WTC11 (cell line): Measurements from ENCODE around the gene WDPCP. TPM values are rescaled to one million over a fixed set of nuclear protein-coding genes. Genes with fewer than 3 reads are reported as not detected.
"Not testable (repeated sequence)": the region's sequence is repeated elsewhere in the genome, so short reads cannot be mapped to it uniquely, and the experiment has no call there.

Experiments used
- ATAC-seq: fragments of 200-7000 bp; cut with Tn5 transposase; 2 replicates; pipeline ENCODE4 v1.10.0; 2021; ENCODE audit warnings: mild to moderate bottlenecking, moderate library complexity
- CTCF ChIA-PET: fragments of 300-600 bp; sonication (Branson Sonifier 250); formaldehyde crosslinking; loops from one replicate; lab custom pipeline; 2021; ENCODE audit warnings: antibody characterized with exemption; lab: Charles Lee
- POLR2A ChIA-PET: fragments of 350-600 bp; sonication (Branson Sonifier 250); formaldehyde crosslinking; loops from one replicate; lab custom pipeline; 2021; ENCODE audit warnings: antibody characterized with exemption; lab: Charles Lee
- DNase-seq: peaks from one replicate; pipeline ENCODE4 v3.0.0; 2021; ENCODE audit warnings: low spot score
- H3K27ac Mint-ChIP-seq: 2 replicates; pipeline ENCODE4 v1.8.0; 2021; ENCODE audit warnings: mixed read lengths
- H3K27me3 Mint-ChIP-seq: 2 replicates; pipeline ENCODE4 v1.8.0; 2021; ENCODE audit warnings: low read depth, mild to moderate bottlenecking, moderate library complexity, mixed read lengths
- H3K36me3 Mint-ChIP-seq: 2 replicates; pipeline ENCODE4 v1.8.0; 2021; ENCODE audit warnings: mixed read lengths
- H3K4me1 Mint-ChIP-seq: 2 replicates; pipeline ENCODE4 v1.8.0; 2022; ENCODE audit warnings: mixed read lengths
- H3K4me3 Mint-ChIP-seq: 2 replicates; pipeline ENCODE4 v1.8.0; 2021; ENCODE audit warnings: mild to moderate bottlenecking, moderate library complexity, mixed read lengths
- H3K9me3 Mint-ChIP-seq: 2 replicates; pipeline ENCODE4 v1.8.0; 2021; ENCODE audit warnings: mixed read lengths
- HMGXB4 ChIP-seq: sonication (generic); formaldehyde crosslinking; IDR thresholded peaks from 2 replicates; pipeline ENCODE4 v1.8.1; 2023; ENCODE audit warnings: mild to moderate bottlenecking, moderate library complexity, missing genetic modification reagents
- JUN ChIP-seq: sonication (generic); formaldehyde crosslinking; IDR thresholded peaks from 2 replicates; pipeline ENCODE4 v1.8.0; 2023; ENCODE audit warnings: mild to moderate bottlenecking, missing genetic modification reagents
- KAT7 ChIP-seq: sonication (generic); formaldehyde crosslinking; IDR thresholded peaks from 2 replicates; pipeline ENCODE4 v1.8.1; 2023; ENCODE audit warnings: missing genetic modification reagents, mild to moderate bottlenecking, borderline replicate concordance
- NR2C2 ChIP-seq: sonication (generic); formaldehyde crosslinking; IDR thresholded peaks from 2 replicates; pipeline ENCODE4 v1.8.0; 2022; ENCODE audit warnings: mild to moderate bottlenecking, missing genetic modification reagents
- PRRX2 ChIP-seq: fragments of 250-450 bp; sonication (Bioruptor Pico); IDR thresholded peaks from 2 replicates; pipeline ENCODE4 v1.8.0; 2021; ENCODE audit warnings: mild to moderate bottlenecking
- RORB ChIP-seq: fragments of 250-450 bp; sonication (Bioruptor Pico); IDR thresholded peaks from 2 replicates; pipeline ENCODE4 v1.9.0; 2021; ENCODE audit warnings: mild to moderate bottlenecking
- SMAD4 ChIP-seq: sonication (generic); formaldehyde crosslinking; IDR thresholded peaks from 2 replicates; pipeline ENCODE4 v1.8.0; 2022; ENCODE audit warnings: mild to moderate bottlenecking, missing genetic modification reagents
- TCF7 ChIP-seq: sonication (generic); formaldehyde crosslinking; IDR thresholded peaks from 2 replicates; pipeline ENCODE4 v1.8.0; 2022; ENCODE audit warnings: mild to moderate bottlenecking, low read depth, missing genetic modification reagents, moderate library complexity
- TEAD1 ChIP-seq: sonication (generic); formaldehyde crosslinking; IDR thresholded peaks from 2 replicates; pipeline ENCODE4 v1.8.0; 2022; ENCODE audit warnings: mild to moderate bottlenecking, missing genetic modification reagents
- ZBTB21 ChIP-seq: sonication (generic); formaldehyde crosslinking; IDR thresholded peaks from 2 replicates; pipeline ENCODE4 v1.8.1; 2023; ENCODE audit warnings: mild to moderate bottlenecking, missing genetic modification reagents, borderline replicate concordance
- ZMAT4 ChIP-seq: fragments of 250-450 bp; sonication (Bioruptor Pico); IDR thresholded peaks from 2 replicates; pipeline ENCODE4 v1.9.0; 2021; ENCODE audit warnings: mild to moderate bottlenecking
- ZNF138 ChIP-seq: sonication (generic); formaldehyde crosslinking; conservative IDR thresholded peaks from 2 replicates; pipeline ENCODE4 v1.8.1; 2022; ENCODE audit warnings: mild to moderate bottlenecking, moderate library complexity, missing genetic modification reagents
- ZNF232 ChIP-seq: sonication (generic); formaldehyde crosslinking; IDR thresholded peaks from 2 replicates; pipeline ENCODE4 v1.8.0; 2022; ENCODE audit warnings: mild to moderate bottlenecking, missing genetic modification reagents
- ZNF317 ChIP-seq: sonication (generic); formaldehyde crosslinking; IDR thresholded peaks from 2 replicates; pipeline ENCODE4 v1.8.1; 2023; ENCODE audit warnings: low read depth, mild to moderate bottlenecking, moderate library complexity, missing genetic modification reagents, borderline replicate concordance
- ZSCAN18 ChIP-seq: fragments of 250-450 bp; sonication (Bioruptor Pico); IDR thresholded peaks from 2 replicates; pipeline ENCODE4 v2.1.2; 2022; ENCODE audit warnings: mild to moderate bottlenecking, moderate library complexity
- total RNA-seq: library from RNA; stranded (reverse); gene quantifications from 3 replicates; pipeline ENCODE4 v1.2.3, GENCODE V29; 2021
- TF ChIP-seq, protein P1 (sequence below): sonication (generic); formaldehyde crosslinking; IDR thresholded peaks from 2 replicates; pipeline ENCODE4 v1.8.1; 2023; ENCODE audit warnings: mild to moderate bottlenecking, missing genetic modification reagents, moderate library complexity

Gene WDPCP
- total RNA-seq, 1 experiment from 2014 or later, result 10.9 TPM

- TF ChIP-seq ZSCAN18 (CRISPR knock-in tag) (no peak), KAT7 (CRISPR knock-in tag) (no peak), SMAD4 (CRISPR knock-in tag) (no peak), PRRX2 (CRISPR knock-in tag) (no peak), ZMAT4 (CRISPR knock-in tag) (no peak), TCF7 (CRISPR knock-in tag) (no peak), TEAD1 (no peak), HMGXB4 (CRISPR knock-in tag) (no peak), ZNF138 (CRISPR knock-in tag) (no peak), ZBTB21 (CRISPR knock-in tag) (no peak), ZNF232 (CRISPR knock-in tag) (no peak), JUN (no peak)
- TF ChIP-seq, protein P1, sequence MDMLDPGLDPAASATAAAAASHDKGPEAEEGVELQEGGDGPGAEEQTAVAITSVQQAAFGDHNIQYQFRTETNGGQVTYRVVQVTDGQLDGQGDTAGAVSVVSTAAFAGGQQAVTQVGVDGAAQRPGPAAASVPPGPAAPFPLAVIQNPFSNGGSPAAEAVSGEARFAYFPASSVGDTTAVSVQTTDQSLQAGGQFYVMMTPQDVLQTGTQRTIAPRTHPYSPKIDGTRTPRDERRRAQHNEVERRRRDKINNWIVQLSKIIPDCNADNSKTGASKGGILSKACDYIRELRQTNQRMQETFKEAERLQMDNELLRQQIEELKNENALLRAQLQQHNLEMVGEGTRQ, result no peak
These were observed 184.5 kb downstream of the WDPCP start (continued) for GRCh38 chr2:63403820-63404219.

- CTCF ChIA-PET, DNase-seq, ATAC-seq, H3K27ac Mint-ChIP-seq, H3K4me3 Mint-ChIP-seq, H3K27me3 Mint-ChIP-seq, POLR2A ChIA-PET: not testable (repeated sequence)
- Mint-ChIP-seq H3K9me3 (peaks cover 12% of the 10 kb centered on the region), H3K4me1 (peaks cover 18% of the 10 kb centered on the region), H3K36me3 (peaks cover 16% of the 10 kb centered on the region)
These were observed 185.4 kb downstream of the WDPCP start for GRCh38 chr2:63402889-63403288.

DNA sequence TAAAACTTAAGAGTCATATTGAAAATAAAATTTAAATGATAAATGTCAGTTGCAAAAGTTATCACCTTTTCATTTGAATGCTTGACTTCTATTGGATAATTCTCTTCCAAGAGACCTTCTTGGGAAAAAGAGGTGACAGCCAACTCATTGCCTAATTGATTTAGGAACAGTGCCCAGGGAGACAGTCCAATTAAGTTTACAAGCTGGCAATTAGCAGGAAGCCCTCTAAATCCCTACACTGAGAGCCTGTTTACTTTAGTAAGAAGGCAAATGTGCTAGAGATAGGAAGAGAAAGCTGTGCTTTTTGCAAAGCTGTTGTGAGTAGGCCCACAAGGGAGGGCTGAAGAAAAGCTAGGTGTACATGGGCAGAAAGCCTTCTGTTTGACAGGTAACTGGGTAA is 189.1 kb downstream of the WDPCP start:
- no peak for TF ChIP-seq ZNF317 (CRISPR knock-in tag)
- 0 out of 2 replicates have a peak, but pooled peaks have one; percentile 42 for TF ChIP-seq RORB (CRISPR knock-in tag)
- ChIA-PET CTCF (interaction anchor here (0.9 kb wide), 1 partner anchor 89 kb away, joined by 3 read pairs; no protein-coding TSS in a partner anchor), POLR2A (no interaction called here)
- H3K9me3 Mint-ChIP-seq, result peaks cover 11% of the 10 kb centered on the region
- H3K27me3 Mint-ChIP-seq, result no peaks in the 10 kb centered on the region
- DNase-seq (no peak), ATAC-seq (no peak)
- peaks cover 11% of the 10 kb centered on the region for H3K4me1 Mint-ChIP-seq
- peak overlapping the region; percentile 66; the same call in 1 of the 2 replicates for H3K27ac Mint-ChIP-seq
- H3K4me3 Mint-ChIP-seq, result no peak overlapping the region
- peaks cover 17% of the 10 kb centered on the region for H3K36me3 Mint-ChIP-seq

- Mint-ChIP-seq H3K27me3 (no peaks in the 10 kb centered on the region), H3K4me1 (peaks cover 18% of the 10 kb centered on the region), H3K4me3 (no peak overlapping the region), H3K36me3 (no peaks in the 10 kb centered on the region), H3K27ac (no peak overlapping the region), H3K9me3 (no peaks in the 10 kb centered on the region)
- ATAC-seq (no peak), DNase-seq (no peak)
- CTCF ChIA-PET, result no interaction called here
- no peak for TF ChIP-seq NR2C2 (CRISPR knock-in tag)
- POLR2A ChIA-PET, result no interaction called here
These were observed 208.8 kb downstream of the WDPCP start for GRCh38 chr2:63379451-63379850.
